Smooth muscle cell (in vitro differentiated cells): ENCODE results near the gene FHOD3. TPM values are rescaled to one million over a fixed set of nuclear protein-coding genes. Genes with fewer than 3 reads are reported as not detected.
A peak's percentile ranks its signal among the peaks of the same experiment; 100 is the strongest.

Source experiments
- DNase-seq: peaks from one replicate; lab custom pipeline; 2025; ENCODE audit not compliant: unreplicated experiment; lab: John Stamatoyannopoulos, UW
- H2AFZ ChIP-seq: fragments of 200-600 bp; sonication (generic); 2 replicates; pipeline ENCODE4 v1.6.0; 2016; ENCODE audit warnings: antibody characterized with exemption, low read depth, mild to moderate bottlenecking
- H3F3A ChIP-seq: fragments of 200-600 bp; sonication (generic); 2 replicates; pipeline ENCODE4 v1.6.0; 2017; ENCODE audit warnings: antibody characterized with exemption, low read depth
- H3K27ac ChIP-seq: fragments of 200-600 bp; sonication (generic); 2 replicates; pipeline ENCODE4 v1.5.1; 2016; ENCODE audit warnings: low read depth, mild to moderate bottlenecking
- H3K27me3 ChIP-seq: fragments of 200-600 bp; sonication (generic); 2 replicates; pipeline ENCODE4 v1.6.1; 2016; ENCODE audit warnings: low read depth, mild to moderate bottlenecking
- H3K36me3 ChIP-seq: fragments of 200-600 bp; sonication (generic); 2 replicates; pipeline ENCODE4 v1.5.1; 2016; ENCODE audit warnings: low read depth
- H3K4me1 ChIP-seq: fragments of 200-600 bp; sonication (generic); 2 replicates; pipeline ENCODE4 v1.5.1; 2016; ENCODE audit warnings: low read depth
- H3K4me2 ChIP-seq: fragments of 200-600 bp; sonication (generic); 2 replicates; pipeline ENCODE4 v1.6.0; 2016; ENCODE audit warnings: mild to moderate bottlenecking
- H3K4me3 ChIP-seq: fragments of 200-600 bp; sonication (generic); 2 replicates; pipeline ENCODE4 v1.5.1; 2016; ENCODE audit warnings: mild to moderate bottlenecking
- H3K79me2 ChIP-seq: fragments of 200-600 bp; sonication (generic); 2 replicates; pipeline ENCODE4 v1.6.0; 2016; ENCODE audit warnings: low read depth, mild to moderate bottlenecking
- H3K9ac ChIP-seq: fragments of 200-600 bp; sonication (generic); 2 replicates; pipeline ENCODE4 v1.6.0; 2016; ENCODE audit warnings: low read depth
- H3K9me3 ChIP-seq: fragments of 200-600 bp; sonication (generic); replicated peaks from 2 replicates; pipeline ENCODE4 v1.5.1; 2016; ENCODE audit warnings: low read depth
- H4K20me1 ChIP-seq: fragments of 200-600 bp; sonication (generic); 2 replicates; pipeline ENCODE4 v1.6.0; 2016; ENCODE audit warnings: low read depth
- WGBS: methylation state at CpG from one replicate; pipeline ENCODE4 v1.1.7; 2016; ENCODE audit warnings: low lambda C conversion rate; 5-methylcytosine and 5-hydroxymethylcytosine counted together
- polyA plus RNA-seq: library from polyadenylated mRNA; unstranded; fragments of >200 nt; fragmentation: Nextera tagmentation; extraction: Ambion mirVana; gene quantifications from 2 replicates; pipeline ENCODE4 v1.2.1, GENCODE V29; 2016
- total RNA-seq: library from RNA; depleted of rRNA; stranded (reverse); fragments of >200 nt; gene quantifications from 2 replicates; pipeline ENCODE4 v1.2.3, GENCODE V29; 2014
- TF ChIP-seq, protein P1 (sequence below): fragments of 200-600 bp; sonication (generic); IDR thresholded peaks from 2 replicates; pipeline ENCODE4 v1.5.1; 2017; ENCODE audit warnings: borderline replicate concordance, mild to moderate bottlenecking, antibody characterized with exemption; ENCODE audit not compliant: insufficient read depth, poor library complexity, severe bottlenecking

The FHOD3 gene
- total and polyA plus RNA-seq, 2 experiments from 2014 or later = 6.3 to 19.4 TPM

DNA sequence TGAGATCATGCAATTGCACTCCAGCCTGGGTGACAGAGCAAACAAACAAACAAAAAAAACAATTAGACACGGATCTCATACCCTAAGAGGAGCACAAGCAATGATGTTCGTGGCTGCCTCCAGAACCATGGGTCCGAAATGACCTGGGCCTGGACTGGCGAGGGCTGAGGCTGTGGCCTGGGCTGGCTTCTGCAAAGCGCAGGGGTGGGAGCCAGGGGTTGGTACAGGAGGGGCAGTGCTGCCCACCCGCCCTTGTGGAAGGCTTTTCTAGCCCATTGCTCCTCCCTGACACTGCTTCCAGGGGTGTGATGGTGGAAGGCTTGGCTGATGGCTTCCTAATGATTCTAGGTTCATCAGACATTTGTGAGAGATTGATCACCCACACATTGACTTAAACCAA, 167.8 kb downstream of the FHOD3 start:
- H3K27ac ChIP-seq = no peak overlapping the region
- peaks cover 15% of the 10 kb centered on the region for H3K4me1 ChIP-seq
- no peaks in the 10 kb centered on the region for H3K9me3 ChIP-seq
- TF ChIP-seq, protein P1, sequence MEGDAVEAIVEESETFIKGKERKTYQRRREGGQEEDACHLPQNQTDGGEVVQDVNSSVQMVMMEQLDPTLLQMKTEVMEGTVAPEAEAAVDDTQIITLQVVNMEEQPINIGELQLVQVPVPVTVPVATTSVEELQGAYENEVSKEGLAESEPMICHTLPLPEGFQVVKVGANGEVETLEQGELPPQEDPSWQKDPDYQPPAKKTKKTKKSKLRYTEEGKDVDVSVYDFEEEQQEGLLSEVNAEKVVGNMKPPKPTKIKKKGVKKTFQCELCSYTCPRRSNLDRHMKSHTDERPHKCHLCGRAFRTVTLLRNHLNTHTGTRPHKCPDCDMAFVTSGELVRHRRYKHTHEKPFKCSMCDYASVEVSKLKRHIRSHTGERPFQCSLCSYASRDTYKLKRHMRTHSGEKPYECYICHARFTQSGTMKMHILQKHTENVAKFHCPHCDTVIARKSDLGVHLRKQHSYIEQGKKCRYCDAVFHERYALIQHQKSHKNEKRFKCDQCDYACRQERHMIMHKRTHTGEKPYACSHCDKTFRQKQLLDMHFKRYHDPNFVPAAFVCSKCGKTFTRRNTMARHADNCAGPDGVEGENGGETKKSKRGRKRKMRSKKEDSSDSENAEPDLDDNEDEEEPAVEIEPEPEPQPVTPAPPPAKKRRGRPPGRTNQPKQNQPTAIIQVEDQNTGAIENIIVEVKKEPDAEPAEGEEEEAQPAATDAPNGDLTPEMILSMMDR = no peak
- no peak overlapping the region for H2AFZ ChIP-seq
- H3K4me3 ChIP-seq = no peak overlapping the region
- H3K9ac ChIP-seq = no peak overlapping the region
- H3K27me3 ChIP-seq = no peaks in the 10 kb centered on the region
- H3K36me3 ChIP-seq = no peaks in the 10 kb centered on the region
- H3K4me2 ChIP-seq = no peak overlapping the region
- peaks cover 14% of the 10 kb centered on the region for H4K20me1 ChIP-seq
- no peaks in the 10 kb centered on the region for H3K79me2 ChIP-seq
- no peak for DNase-seq
- peaks cover 8% of the 10 kb centered on the region for H3F3A ChIP-seq
- 97% methylated on average over 6 of the region's 6 CpGs for whole genome bisulfite sequencing

DNA sequence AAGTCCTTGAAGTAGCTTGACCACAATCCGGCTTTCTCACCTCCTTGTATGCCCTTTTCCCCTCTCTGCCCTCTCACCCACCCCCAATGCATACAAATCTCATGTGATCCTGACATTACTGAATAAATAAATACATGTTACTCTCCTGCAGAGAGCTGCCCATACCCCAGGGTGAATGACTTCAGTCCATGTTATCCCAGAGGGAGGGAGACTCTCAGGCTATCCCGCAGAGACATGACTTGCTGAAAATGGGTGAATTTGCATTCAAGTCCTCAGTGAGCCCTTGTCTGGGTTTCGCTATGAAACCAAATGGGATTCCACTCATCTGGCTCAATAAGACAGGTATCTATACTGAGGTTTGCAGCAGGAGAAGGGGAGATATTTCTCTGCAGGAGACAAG, 168.5 kb downstream of the FHOD3 start:
- Histone ChIP-seq H3K79me2 (no peaks in the 10 kb centered on the region), H4K20me1 (peaks cover 14% of the 10 kb centered on the region), H3K4me1 (peaks cover 17% of the 10 kb centered on the region), H3K9me3 (no peaks in the 10 kb centered on the region), H3K27ac (no peak overlapping the region), H3K36me3 (no peaks in the 10 kb centered on the region), H3K9ac (no peak overlapping the region), H3F3A (peaks cover 8% of the 10 kb centered on the region), H3K4me3 (no peak overlapping the region), H3K27me3 (no peaks in the 10 kb centered on the region), H2AFZ (no peak overlapping the region), H3K4me2 (no peak overlapping the region)
- TF ChIP-seq, protein P1 = no peak
- no peak for DNase-seq
- WGBS = 79% methylated on average over 3 of the region's 3 CpGs

DNA sequence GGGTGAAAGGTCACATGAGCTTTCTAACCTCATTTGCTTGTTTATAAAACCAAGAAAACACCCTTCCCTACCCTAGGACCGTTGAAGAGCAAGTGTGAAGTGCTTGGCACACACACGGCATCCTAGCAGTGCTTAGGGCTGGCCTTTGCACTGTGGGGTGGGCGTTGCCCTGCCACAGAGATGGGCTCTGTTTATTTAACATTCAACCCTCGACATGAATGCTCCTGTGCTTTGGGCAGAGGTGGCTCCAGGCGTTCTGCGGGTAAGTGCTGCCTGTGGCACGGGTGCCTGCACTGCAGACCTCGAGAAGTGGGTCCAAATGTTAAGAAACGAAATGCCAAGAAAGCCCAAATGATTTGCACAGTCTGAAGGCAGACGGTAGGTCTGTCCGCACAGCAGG, 170.1 kb downstream of the FHOD3 start:
- H4K20me1 ChIP-seq = peaks cover 14% of the 10 kb centered on the region
- no peaks in the 10 kb centered on the region for H3K27me3 ChIP-seq
- 93% methylated on average over 11 of the region's 11 CpGs for WGBS
- no peak overlapping the region for H3K27ac ChIP-seq
- H3K9ac ChIP-seq = no peak overlapping the region
- H3K4me2 ChIP-seq = no peak overlapping the region
- no peak overlapping the region for H2AFZ ChIP-seq
- no peaks in the 10 kb centered on the region for H3K79me2 ChIP-seq
- no peak for DNase-seq
- H3K9me3 ChIP-seq = no peaks in the 10 kb centered on the region
- H3K4me1 ChIP-seq = peaks cover 31% of the 10 kb centered on the region
- H3K36me3 ChIP-seq = no peaks in the 10 kb centered on the region
- peaks cover 8% of the 10 kb centered on the region for H3F3A ChIP-seq
- TF ChIP-seq, protein P1 = no peak
- H3K4me3 ChIP-seq = no peak overlapping the region

DNA sequence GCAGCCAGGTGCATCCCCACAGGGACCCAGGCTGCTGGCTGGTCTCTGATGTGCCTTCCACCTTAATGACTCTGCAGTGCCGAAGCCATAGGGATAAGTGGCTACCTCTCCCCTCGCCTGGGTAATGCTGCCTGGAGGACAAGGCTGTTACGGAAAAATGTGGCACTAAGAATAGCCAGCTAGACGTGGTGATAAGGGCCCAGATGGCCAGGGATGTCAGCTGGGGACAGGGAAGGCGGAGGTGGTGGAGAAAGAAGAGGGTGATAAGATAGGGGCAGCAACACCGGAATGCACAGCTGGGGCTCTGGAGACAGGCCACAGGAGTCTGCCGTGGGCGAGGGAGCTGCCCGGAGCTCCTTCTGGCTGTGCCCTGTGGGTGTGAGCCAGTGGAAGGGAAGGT, 170.6 kb downstream of the FHOD3 start:
- Histone ChIP-seq H3K4me3 (no peak overlapping the region), H3K36me3 (no peaks in the 10 kb centered on the region), H4K20me1 (peaks cover 14% of the 10 kb centered on the region), H3K4me1 (peaks cover 31% of the 10 kb centered on the region), H3K9me3 (no peaks in the 10 kb centered on the region), H3K9ac (no peak overlapping the region), H3K27me3 (no peaks in the 10 kb centered on the region), H3K79me2 (no peaks in the 10 kb centered on the region), H3K4me2 (peak overlapping the region; percentile 6), H2AFZ (no peak overlapping the region), H3F3A (peaks cover 8% of the 10 kb centered on the region), H3K27ac (no peak overlapping the region)
- TF ChIP-seq, protein P1 = no peak
- WGBS = 46% methylated on average over 9 of the region's 9 CpGs
- no peak for DNase-seq
